Measurements from ENCODE around the gene GPR161.
A peak's percentile ranks its signal among the peaks of the same experiment; 100 is the strongest.

GPR161 gene

DNA sequence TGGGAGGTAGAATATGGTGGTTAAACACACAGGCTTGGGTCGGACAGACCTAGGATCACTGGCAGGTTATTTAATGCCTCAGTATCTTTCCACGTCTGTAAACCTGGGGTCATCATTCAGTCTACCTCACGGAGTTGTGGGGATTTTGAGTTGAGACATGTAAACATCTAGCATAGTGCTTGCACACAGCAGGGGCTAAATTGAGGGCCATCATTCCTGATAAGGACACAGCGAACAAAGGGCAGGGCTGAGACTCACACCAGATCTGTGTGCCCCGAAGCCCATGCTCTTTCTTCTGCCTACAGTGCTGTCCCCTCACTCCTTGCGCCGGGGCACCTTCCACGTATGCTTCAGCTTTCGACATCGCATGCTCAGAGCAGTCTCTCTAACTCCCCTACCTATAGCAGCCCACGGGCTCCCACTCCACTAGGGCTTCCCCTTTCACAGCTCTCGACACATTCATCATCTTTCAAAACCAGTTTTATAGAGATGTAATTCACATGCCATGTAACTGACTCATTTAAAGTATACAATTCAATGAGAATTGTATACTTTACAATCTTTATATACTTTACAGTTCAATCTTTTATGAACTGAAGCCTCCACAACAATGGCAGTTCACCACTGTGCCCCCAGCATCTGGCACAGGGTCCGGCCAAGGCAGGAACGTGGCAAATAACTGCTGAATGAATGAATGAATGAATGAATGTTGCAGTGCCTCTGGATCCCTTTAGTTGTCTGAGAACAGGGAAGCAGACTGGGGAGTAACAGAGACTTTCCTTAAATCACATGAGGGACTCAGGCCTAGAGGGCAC lies 48.0 kb downstream of the GPR161 start:
- H3K79me2 ChIP-seq (ENCODE audit: insufficient read depth, low read depth) = no peaks in the 10 kb centered on the region
- H3K4me1 ChIP-seq (ENCODE audit: low read depth, poor library complexity, severe bottlenecking) = peaks cover 10% of the 10 kb centered on the region
- H3K4me3 ChIP-seq (IDR thresholded peaks at IDR 0.05; ENCODE audit: insufficient read depth, low read depth, low read length) = no peak overlapping the region
- no peak overlapping the region for H3K9ac ChIP-seq
- H3K27ac ChIP-seq = no peak overlapping the region
- H3K27me3 ChIP-seq (ENCODE audit: insufficient read depth, low read depth) = no peaks in the 10 kb centered on the region
- H2AFZ ChIP-seq (ENCODE audit: low read depth) = no peak overlapping the region
- no peaks in the 10 kb centered on the region for H4K20me1 ChIP-seq (ENCODE audit: insufficient read depth)
- H3K36me3 ChIP-seq (ENCODE audit: insufficient read depth) = no peaks in the 10 kb centered on the region
- no peak overlapping the region for H3K4me2 ChIP-seq
- TF ChIP-seq, protein P1, sequence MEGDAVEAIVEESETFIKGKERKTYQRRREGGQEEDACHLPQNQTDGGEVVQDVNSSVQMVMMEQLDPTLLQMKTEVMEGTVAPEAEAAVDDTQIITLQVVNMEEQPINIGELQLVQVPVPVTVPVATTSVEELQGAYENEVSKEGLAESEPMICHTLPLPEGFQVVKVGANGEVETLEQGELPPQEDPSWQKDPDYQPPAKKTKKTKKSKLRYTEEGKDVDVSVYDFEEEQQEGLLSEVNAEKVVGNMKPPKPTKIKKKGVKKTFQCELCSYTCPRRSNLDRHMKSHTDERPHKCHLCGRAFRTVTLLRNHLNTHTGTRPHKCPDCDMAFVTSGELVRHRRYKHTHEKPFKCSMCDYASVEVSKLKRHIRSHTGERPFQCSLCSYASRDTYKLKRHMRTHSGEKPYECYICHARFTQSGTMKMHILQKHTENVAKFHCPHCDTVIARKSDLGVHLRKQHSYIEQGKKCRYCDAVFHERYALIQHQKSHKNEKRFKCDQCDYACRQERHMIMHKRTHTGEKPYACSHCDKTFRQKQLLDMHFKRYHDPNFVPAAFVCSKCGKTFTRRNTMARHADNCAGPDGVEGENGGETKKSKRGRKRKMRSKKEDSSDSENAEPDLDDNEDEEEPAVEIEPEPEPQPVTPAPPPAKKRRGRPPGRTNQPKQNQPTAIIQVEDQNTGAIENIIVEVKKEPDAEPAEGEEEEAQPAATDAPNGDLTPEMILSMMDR (conservative IDR thresholded peaks at IDR 0.05; ENCODE audit: low read depth, low read length) = no peak

DNA sequence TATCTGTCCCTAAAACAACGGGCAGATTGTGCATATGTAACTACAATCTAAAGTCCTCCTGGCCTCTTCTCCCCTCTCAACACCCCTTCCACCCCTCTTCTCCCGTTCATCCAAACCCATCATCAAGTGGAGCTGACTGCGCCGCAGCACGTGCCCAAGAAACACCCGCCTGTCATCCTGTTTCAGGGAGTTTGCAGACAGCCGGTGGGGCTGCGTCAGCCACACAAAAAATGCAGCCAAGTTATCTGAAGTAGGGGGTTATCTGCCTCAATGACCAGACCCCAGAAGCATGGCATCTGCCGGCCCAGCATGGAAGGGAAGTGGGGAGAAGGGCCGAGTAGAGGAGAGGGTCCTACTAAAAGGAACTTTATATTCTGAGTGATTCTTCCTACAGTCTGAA lies 49.0 kb downstream of the GPR161 start:
- TF ChIP-seq, protein P1 (conservative IDR thresholded peaks at IDR 0.05; ENCODE audit: low read depth, low read length) = no peak
- peaks cover 21% of the 10 kb centered on the region for H3K4me1 ChIP-seq (ENCODE audit: low read depth, poor library complexity, severe bottlenecking)
- no peaks in the 10 kb centered on the region for H3K79me2 ChIP-seq (ENCODE audit: insufficient read depth, low read depth)
- H3K9ac ChIP-seq = no peak overlapping the region
- no peak overlapping the region for H2AFZ ChIP-seq (ENCODE audit: low read depth)
- no peaks in the 10 kb centered on the region for H3K36me3 ChIP-seq (ENCODE audit: insufficient read depth)
- no peaks in the 10 kb centered on the region for H4K20me1 ChIP-seq (ENCODE audit: insufficient read depth)
- H3K4me3 ChIP-seq (IDR thresholded peaks at IDR 0.05; ENCODE audit: insufficient read depth, low read depth, low read length) = no peak overlapping the region
- no peak overlapping the region for H3K27ac ChIP-seq
- H3K4me2 ChIP-seq = no peak overlapping the region
- H3K27me3 ChIP-seq (ENCODE audit: insufficient read depth, low read depth) = no peaks in the 10 kb centered on the region

DNA sequence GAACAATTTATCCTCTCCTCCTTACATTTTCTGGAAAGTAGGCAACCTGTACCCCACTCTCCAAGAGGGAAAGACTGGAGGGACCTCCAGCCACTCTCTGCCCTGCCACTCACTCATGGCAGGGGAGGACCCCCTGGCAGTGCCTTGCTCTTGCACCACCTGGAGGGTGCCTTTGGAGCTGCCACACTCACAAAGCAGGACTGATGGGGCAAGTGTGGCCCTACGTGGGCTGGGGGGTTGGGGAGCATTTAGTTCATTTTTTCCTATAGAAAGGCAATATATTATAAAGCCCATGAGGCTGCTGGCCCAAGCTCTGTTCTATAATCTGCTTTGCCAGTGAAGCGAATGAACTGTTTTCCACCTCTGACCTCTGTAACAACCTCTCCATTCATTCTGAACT lies 50.3 kb downstream of the GPR161 start:
- TF ChIP-seq, protein P1 (conservative IDR thresholded peaks at IDR 0.05; ENCODE audit: low read depth, low read length) = 0 out of 2 replicates have a peak, but pooled peaks have one; percentile 26

DNA sequence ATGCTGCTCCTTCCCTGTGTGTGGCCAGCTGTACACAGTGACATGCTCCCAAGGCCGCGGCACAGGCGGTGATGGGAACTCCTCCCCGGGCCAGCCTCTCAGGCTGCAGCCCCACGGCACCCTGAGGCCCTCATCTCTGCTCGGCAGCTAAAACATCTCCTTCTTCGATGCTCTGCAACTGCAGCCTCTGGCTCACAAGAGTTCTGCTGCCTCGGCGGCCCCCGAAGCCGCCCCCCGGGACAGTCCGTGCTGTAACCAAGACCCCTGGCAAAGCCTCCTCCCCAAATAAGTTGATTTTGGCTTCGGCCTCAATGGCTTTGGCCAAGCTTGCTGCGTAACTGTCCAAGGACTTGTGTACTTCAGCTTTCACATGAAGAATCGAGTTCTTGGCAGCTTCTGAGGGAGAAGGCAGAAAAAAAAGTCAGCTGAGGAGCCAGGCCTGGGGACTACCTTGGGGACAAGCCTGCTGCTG lies 51.3 kb downstream of the GPR161 start:
- Histone ChIP-seq H2AFZ (ENCODE audit: low read depth) (no peak overlapping the region), H3K27me3 (ENCODE audit: insufficient read depth, low read depth) (no peaks in the 10 kb centered on the region), H3K36me3 (ENCODE audit: insufficient read depth) (no peaks in the 10 kb centered on the region), H3K4me2 (no peak overlapping the region), H3K79me2 (ENCODE audit: insufficient read depth, low read depth) (no peaks in the 10 kb centered on the region), H3K4me1 (ENCODE audit: low read depth, poor library complexity, severe bottlenecking) (peaks cover 30% of the 10 kb centered on the region), H3K9ac (no peak overlapping the region), H3K27ac (no peak overlapping the region), H4K20me1 (ENCODE audit: insufficient read depth) (no peaks in the 10 kb centered on the region), H3K4me3 (IDR thresholded peaks at IDR 0.05; ENCODE audit: insufficient read depth, low read depth, low read length) (no peak overlapping the region)
- TF ChIP-seq, protein P1 (conservative IDR thresholded peaks at IDR 0.05; ENCODE audit: low read depth, low read length) = no peak

More for the DNA sequence above, 50.3 kb downstream of the GPR161 start:
- H3K4me1 ChIP-seq (ENCODE audit: low read depth, poor library complexity, severe bottlenecking) = peaks cover 30% of the 10 kb centered on the region
- no peaks in the 10 kb centered on the region for H4K20me1 ChIP-seq (ENCODE audit: insufficient read depth)
- no peaks in the 10 kb centered on the region for H3K27me3 ChIP-seq (ENCODE audit: insufficient read depth, low read depth)
- no peak overlapping the region for H3K9ac ChIP-seq
- no peak overlapping the region for H3K27ac ChIP-seq
- H3K36me3 ChIP-seq (ENCODE audit: insufficient read depth) = no peaks in the 10 kb centered on the region
- H2AFZ ChIP-seq (ENCODE audit: low read depth) = no peak overlapping the region
- no peak overlapping the region for H3K4me3 ChIP-seq (IDR thresholded peaks at IDR 0.05; ENCODE audit: insufficient read depth, low read depth, low read length)
- no peak overlapping the region for H3K4me2 ChIP-seq
- no peaks in the 10 kb centered on the region for H3K79me2 ChIP-seq (ENCODE audit: insufficient read depth, low read depth)

Data from KMS-11 (cell line).